CD4-positive, alpha-beta T cell (primary cell): ENCODE data around the gene PRR5L. TPM values are rescaled to one million over a fixed set of nuclear protein-coding genes. Genes with fewer than 3 reads are reported as not detected.
A peak's percentile ranks its signal among the peaks of the same experiment; 100 is the strongest.

ENCODE experiments used
- ATAC-seq: fragments of 200-7000 bp; cut with Tn5 transposase; one replicate; pipeline ENCODE4 v1.10.0; 2022; ENCODE audit warnings: mild to moderate bottlenecking; ENCODE audit not compliant: poor library complexity
- CTCF ChIA-PET: fragments of 350-600 bp; sonication (Branson Sonifier 250); formaldehyde crosslinking; loops from one replicate; lab custom pipeline; 2021; ENCODE audit warnings: antibody characterized with exemption, inconsistent platforms; lab: Charles Lee
- POLR2A ChIA-PET: fragments of 350-600 bp; sonication (Branson Sonifier 250); formaldehyde crosslinking; loops from one replicate; lab custom pipeline; 2021; ENCODE audit warnings: antibody characterized with exemption, inconsistent platforms; lab: Charles Lee
- DNase-seq, 14 experiments: peaks; one replicate each; pipeline ENCODE4 v3.0.0-alpha.2; 2013 to 2020; ENCODE audit warnings: mixed read lengths in 2 of 14
- H3K27ac ChIP-seq, 2 donors: one replicate each; pipeline versions ENCODE4 v1.5.1 to v1.7.0; 2013; ENCODE audit warnings: low read length in 2 of 2, low read depth in 1 of 2, mild to moderate bottlenecking in 1 of 2
- H3K27me3 ChIP-seq, 2 experiments: 1 replicate in 1 of 2; 2 replicates in 1 of 2; pipeline versions ENCODE4 v1.6.1 to v1.7.0; 2013; ENCODE audit warnings: low read length in 2 of 2, control low read depth in 1 of 2, mild to moderate bottlenecking in 1 of 2, moderate library complexity in 1 of 2; ENCODE audit not compliant: insufficient read depth in 2 of 2, control insufficient read depth in 1 of 2
- H3K36me3 ChIP-seq: one replicate; pipeline ENCODE4 v1.6.1; 2013; ENCODE audit warnings: low read length, control low read depth; ENCODE audit not compliant: insufficient read depth
- H3K4me1 ChIP-seq: one replicate; pipeline ENCODE4 v1.6.1; 2013; ENCODE audit warnings: low read length, control low read depth; ENCODE audit not compliant: insufficient read depth
- H3K4me3 ChIP-seq: one replicate; pipeline ENCODE4 v1.5.1; 2013; ENCODE audit warnings: mild to moderate bottlenecking, low read length, moderate library complexity
- H3K9me3 ChIP-seq, 2 experiments: 1 replicate in 1 of 2; 2 replicates in 1 of 2; pipeline versions ENCODE4 v1.6.1 to v1.7.0; 2013; ENCODE audit warnings: low read length in 2 of 2, mild to moderate bottlenecking in 2 of 2, control low read depth in 1 of 2, moderate library complexity in 1 of 2; ENCODE audit not compliant: control insufficient read depth in 1 of 2, insufficient read depth in 1 of 2
- H3K27ac Mint-ChIP-seq: one replicate; pipeline ENCODE4 v1.8.0; 2020; ENCODE audit warnings: mixed read lengths
- H3K27me3 Mint-ChIP-seq: one replicate; pipeline ENCODE4 v1.8.0; 2021; ENCODE audit warnings: mixed read lengths
- H3K36me3 Mint-ChIP-seq: one replicate; pipeline ENCODE4 v1.8.0; 2021; ENCODE audit warnings: low read depth, mixed read lengths
- H3K4me1 Mint-ChIP-seq: one replicate; pipeline ENCODE4 v1.8.0; 2021; ENCODE audit warnings: low read depth, mixed read lengths
- H3K4me3 Mint-ChIP-seq: one replicate; pipeline ENCODE4 v1.8.0; 2020; ENCODE audit warnings: mild to moderate bottlenecking, mixed read lengths
- H3K9me3 Mint-ChIP-seq: one replicate; pipeline ENCODE4 v1.8.0; 2020; ENCODE audit warnings: mixed read lengths
- intact Hi-C, 2 experiments: fragments of 100-400 bp; cut with DNase I in 1 of 2; cut with micrococcal nuclease in 1 of 2; formaldehyde crosslinking; loops; one replicate each; pipeline versions ENCODE4 v1.15.1 to v1.9.0; 2023 to 2025; cut with DNase I, micrococcal nuclease
- total RNA-seq, 174 experiments: library from RNA in 2 of 174; stranded (reverse) in 2 of 174; gene quantifications; one replicate each; pipeline ENCODE4 v1.2.3 and lab custom pipeline; 2021 to 2026
- TF ChIP-seq, protein P1 (sequence below): fragments of 200-600 bp; IDR thresholded peaks from one replicate; pipeline ENCODE4 v1.8.0; 2022; ENCODE audit warnings: antibody characterized with exemption, mild to moderate bottlenecking

The PRR5L gene
- total RNA-seq, 2 experiments from 2014 or later = 5.4 to 7.6 TPM

DNA sequence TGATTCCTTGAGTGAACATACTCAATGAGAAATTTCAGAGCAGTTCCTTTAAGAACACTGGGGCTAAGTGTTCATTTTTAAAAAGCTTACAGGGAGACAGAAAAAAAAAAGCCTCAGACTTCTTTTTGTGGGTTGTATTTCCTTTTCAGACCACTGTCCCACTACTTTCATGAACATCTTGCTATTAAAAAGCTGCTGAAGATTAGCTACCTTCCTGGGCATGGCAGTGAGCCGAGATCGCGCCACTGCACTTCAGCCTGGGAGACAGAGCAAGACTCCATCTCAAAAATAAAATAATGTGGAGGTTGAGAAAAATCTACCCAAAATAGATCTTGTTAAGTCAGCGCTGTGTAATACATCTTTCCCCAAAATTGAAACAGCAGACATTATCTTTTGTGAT is 203.2 kb downstream of the PRR5L start:
- Histone ChIP-seq H3K27ac (no peak overlapping the region), H3K4me1 (no peaks in the 10 kb centered on the region), H3K9me3 (no peaks in the 10 kb centered on the region), H3K36me3 (peaks cover 58% of the 10 kb centered on the region), H3K4me3 (no peak overlapping the region), H3K27me3 (no peaks in the 10 kb centered on the region)
- Mint-ChIP-seq H3K27ac (no peak overlapping the region), H3K27me3 (no peaks in the 10 kb centered on the region), H3K4me1 (peaks cover 31% of the 10 kb centered on the region), H3K36me3 (peaks cover 83% of the 10 kb centered on the region), H3K9me3 (no peaks in the 10 kb centered on the region), H3K4me3 (no peak overlapping the region)
- TF ChIP-seq, protein P1, sequence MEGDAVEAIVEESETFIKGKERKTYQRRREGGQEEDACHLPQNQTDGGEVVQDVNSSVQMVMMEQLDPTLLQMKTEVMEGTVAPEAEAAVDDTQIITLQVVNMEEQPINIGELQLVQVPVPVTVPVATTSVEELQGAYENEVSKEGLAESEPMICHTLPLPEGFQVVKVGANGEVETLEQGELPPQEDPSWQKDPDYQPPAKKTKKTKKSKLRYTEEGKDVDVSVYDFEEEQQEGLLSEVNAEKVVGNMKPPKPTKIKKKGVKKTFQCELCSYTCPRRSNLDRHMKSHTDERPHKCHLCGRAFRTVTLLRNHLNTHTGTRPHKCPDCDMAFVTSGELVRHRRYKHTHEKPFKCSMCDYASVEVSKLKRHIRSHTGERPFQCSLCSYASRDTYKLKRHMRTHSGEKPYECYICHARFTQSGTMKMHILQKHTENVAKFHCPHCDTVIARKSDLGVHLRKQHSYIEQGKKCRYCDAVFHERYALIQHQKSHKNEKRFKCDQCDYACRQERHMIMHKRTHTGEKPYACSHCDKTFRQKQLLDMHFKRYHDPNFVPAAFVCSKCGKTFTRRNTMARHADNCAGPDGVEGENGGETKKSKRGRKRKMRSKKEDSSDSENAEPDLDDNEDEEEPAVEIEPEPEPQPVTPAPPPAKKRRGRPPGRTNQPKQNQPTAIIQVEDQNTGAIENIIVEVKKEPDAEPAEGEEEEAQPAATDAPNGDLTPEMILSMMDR = no peak
- ChIA-PET POLR2A (no interaction called here), CTCF (interaction anchor here (0.6 to 0.7 kb wide), 2 partner anchors 11 to 101 kb away, joined by 3 read pairs; partner anchors contain the start of gene TRAF6)
- intact Hi-C loops = no loop called here
- ATAC-seq = no peak
- DNase-seq = no peak

DNA sequence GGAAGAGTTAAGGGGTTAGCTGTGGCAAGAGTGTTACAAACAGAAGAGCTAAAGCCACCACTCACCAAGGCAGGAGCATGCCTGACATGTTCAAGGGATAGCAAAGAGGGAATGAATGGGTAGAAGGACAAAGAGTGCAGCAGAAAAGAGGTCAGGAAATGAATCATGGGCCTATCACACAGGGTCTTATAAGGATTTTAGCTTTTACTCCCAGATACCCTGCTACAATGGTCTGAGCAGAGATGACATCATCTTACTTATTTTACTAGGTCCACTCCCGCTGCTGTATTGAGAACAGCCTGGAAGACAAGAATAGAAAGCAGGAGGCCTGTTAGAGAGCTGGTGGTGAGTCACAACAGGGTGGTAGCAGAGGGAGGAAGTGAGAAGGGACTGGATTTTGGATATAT is 204.2 kb downstream of the PRR5L start:
- no peaks in the 10 kb centered on the region for H3K9me3 ChIP-seq
- peaks cover 52% of the 10 kb centered on the region for H3K36me3 ChIP-seq
- no peaks in the 10 kb centered on the region for H3K4me1 ChIP-seq
- ChIA-PET POLR2A (no interaction called here), CTCF (interaction anchor here (2.2 kb wide), 1 partner anchor 13 kb away, joined by 4 read pairs; no protein-coding TSS in a partner anchor)
- TF ChIP-seq, protein P1 = no peak
- Mint-ChIP-seq H3K4me3 (no peak overlapping the region), H3K27ac (peak overlapping the region; percentile 28), H3K9me3 (no peaks in the 10 kb centered on the region), H3K36me3 (peaks cover 84% of the 10 kb centered on the region), H3K4me1 (peaks cover 41% of the 10 kb centered on the region), H3K27me3 (no peaks in the 10 kb centered on the region)
- no peak overlapping the region for H3K4me3 ChIP-seq
- peak in 2 of 14 experiments; percentile 15 to 27 for DNase-seq
- ATAC-seq = no peak
- intact Hi-C loops = no loop called here
- no peaks in the 10 kb centered on the region for H3K27me3 ChIP-seq
- no peak overlapping the region for H3K27ac ChIP-seq

DNA sequence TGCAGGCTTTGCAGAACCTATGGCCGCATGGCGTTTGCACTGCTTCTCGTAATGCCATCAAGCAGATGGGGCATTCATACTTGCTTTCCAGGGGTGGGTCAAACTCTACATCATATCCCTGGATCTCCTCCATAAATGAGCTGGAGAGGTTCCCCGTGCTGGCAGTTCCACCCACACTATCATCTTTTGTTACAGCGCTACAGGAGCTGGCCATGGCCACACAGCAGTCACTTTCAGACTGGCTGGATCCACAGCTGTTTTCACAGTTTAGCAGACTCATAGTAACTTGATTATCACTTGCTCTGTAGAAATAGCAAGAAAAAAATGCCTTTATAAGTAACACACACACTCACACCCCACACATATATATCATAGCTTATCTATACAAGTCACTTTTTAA is 205.1 kb downstream of the PRR5L start:
- POLR2A ChIA-PET = no interaction called here
- H3K27ac ChIP-seq = no peak overlapping the region
- peaks cover 2% of the 10 kb centered on the region for H3K4me1 ChIP-seq
- no peak overlapping the region for H3K4me3 ChIP-seq
- no peaks in the 10 kb centered on the region for H3K27me3 ChIP-seq
- Mint-ChIP-seq H3K27me3 (no peaks in the 10 kb centered on the region), H3K36me3 (peaks cover 90% of the 10 kb centered on the region), H3K27ac (no peak overlapping the region), H3K9me3 (no peaks in the 10 kb centered on the region), H3K4me1 (peaks cover 50% of the 10 kb centered on the region), H3K4me3 (no peak overlapping the region)
- H3K36me3 ChIP-seq = peaks cover 50% of the 10 kb centered on the region
- intact Hi-C loops = no loop called here
- H3K9me3 ChIP-seq = no peaks in the 10 kb centered on the region
- CTCF ChIA-PET = interaction anchor here (1.1 to 2.2 kb wide), 4 partner anchors 8 to 149 kb away, joined by 4 to 8 read pairs (median 5); partner anchors contain the start of gene TRAF6
- TF ChIP-seq, protein P1 = no peak
- no peak for ATAC-seq
- DNase-seq = no peak
